Frontal cortex (tissue), 4 donors: ENCODE results near the gene UVRAG. TPM values are rescaled to one million over a fixed set of nuclear protein-coding genes. Genes with fewer than 3 reads are reported as not detected.

Source experiments
- DNase-seq, 2 donors: peaks; one replicate each; pipeline ENCODE4 v3.0.0; 2012; ENCODE audit warnings: low spot score in 2 of 2
- FAIRE-seq: peaks from 2 replicates; lab custom pipeline; 2012; peaks lifted over from hg19 to GRCh38; lab: Jason Lieb, UNC
- total RNA-seq: library from RNA; depleted of rRNA; stranded (reverse); fragments of >200 nt; gene quantifications from one replicate; pipeline ENCODE4 v1.2.3, GENCODE V29; 2014
- donor health status: control.
- donor health status: control.
- donor health status: control.

Gene UVRAG
- total RNA-seq, 1 donor from 2014 or later: 35.9 TPM

GRCh38 chr11:76151556-76152085 is 336.6 kb downstream of the UVRAG start:
- FAIRE-seq: no peak
- DNase-seq: no peak

GRCh38 chr11:76152086-76152681 is 337.2 kb downstream of the UVRAG start:
- FAIRE-seq (no peak), DNase-seq (peak; percentile 72 to 88)

- DNase-seq (peak in 1 of 2 donors; percentile 10), FAIRE-seq (no peak)
Measured at GRCh38 chr11:76152741-76153570, 337.9 kb downstream of the UVRAG start.

GRCh38 chr11:76153571-76153923 is 338.5 kb downstream of the UVRAG start:
- peak in 1 of 2 donors; percentile 26 for DNase-seq

GRCh38 chr11:76155500-76156227 is 340.7 kb downstream of the UVRAG start:
- DNase-seq: no peak
- no peak for FAIRE-seq

More at GRCh38 chr11:76153571-76153923, 338.5 kb downstream of the UVRAG start:
- no peak for FAIRE-seq

- FAIRE-seq (no peak), DNase-seq (no peak)
Measured at GRCh38 chr11:76156971-76157427, 342.0 kb downstream of the UVRAG start.

GRCh38 chr11:76157891-76158290 is 342.9 kb downstream of the UVRAG start:
- no peak for FAIRE-seq
- no peak for DNase-seq

GRCh38 chr11:76158394-76159302 is 343.6 kb downstream of the UVRAG start:
- DNase-seq (no peak), FAIRE-seq (no peak)

GRCh38 chr11:76159303-76159937 is 344.4 kb downstream of the UVRAG start:
- DNase-seq: no peak
- no peak for FAIRE-seq

GRCh38 chr11:76159983-76160661 is 345.1 kb downstream of the UVRAG start:
- DNase-seq (no peak), FAIRE-seq (no peak)

- no peak for DNase-seq
- no peak for FAIRE-seq
Measured at GRCh38 chr11:76160856-76161255, 345.8 kb downstream of the UVRAG start.

GRCh38 chr11:76161261-76161961 is 346.4 kb downstream of the UVRAG start:
- FAIRE-seq (no peak), DNase-seq (no peak)

- no peak for FAIRE-seq
- DNase-seq: no peak
Measured at GRCh38 chr11:76162336-76163288, 347.6 kb downstream of the UVRAG start.

GRCh38 chr11:76163289-76163880 is 348.4 kb downstream of the UVRAG start:
- no peak for FAIRE-seq
- no peak for DNase-seq

GRCh38 chr11:76164081-76164480 is 349.1 kb downstream of the UVRAG start:
- FAIRE-seq (no peak), DNase-seq (no peak)
